Stimulated activated CD8-positive, alpha-beta memory T cell treated with anti-CD3 and anti-CD28 coated beads, Interleukin-2, amount 100 ng/mL, for 48 hours (primary cell): Measurements from ENCODE around the gene MEGF11.

Experiments
- DNase-seq, 2 donors: peaks; one replicate each; pipeline ENCODE4 v3.0.0-alpha.2; 2020; ENCODE audit warnings: low read depth in 2 of 2

MEGF11 gene

GRCh38 chr15:66115568-66116206, 137.9 kb downstream of the MEGF11 start:
- no peak for DNase-seq

- no peak for DNase-seq
Observed at GRCh38 chr15:66114863-66115425, 138.6 kb downstream of the MEGF11 start.

- no peak for DNase-seq
Observed at GRCh38 chr15:66112388-66112787, 141.2 kb downstream of the MEGF11 start.

GRCh38 chr15:66111363-66111762, 142.2 kb downstream of the MEGF11 start:
- no peak for DNase-seq

GRCh38 chr15:66110864-66111263, 142.7 kb downstream of the MEGF11 start:
- DNase-seq, result no peak

- DNase-seq, result no peak
Observed at GRCh38 chr15:66109826-66110225, 143.7 kb downstream of the MEGF11 start.

GRCh38 chr15:66108483-66109265, 144.9 kb downstream of the MEGF11 start:
- no peak for DNase-seq

- no peak for DNase-seq
Observed at GRCh38 chr15:66107070-66107469, 146.5 kb downstream of the MEGF11 start.

- DNase-seq, result no peak
Observed at GRCh38 chr15:66105286-66106265, 148.0 kb downstream of the MEGF11 start.

GRCh38 chr15:66103293-66103590, 150.3 kb downstream of the MEGF11 start:
- DNase-seq, result no peak

GRCh38 chr15:66102563-66103292, 150.8 kb downstream of the MEGF11 start:
- no peak for DNase-seq

GRCh38 chr15:66101715-66102395, 151.7 kb downstream of the MEGF11 start:
- DNase-seq, result no peak

- no peak for DNase-seq
Observed at GRCh38 chr15:66100761-66101160, 152.8 kb downstream of the MEGF11 start.

GRCh38 chr15:66099950-66100671, 153.4 kb downstream of the MEGF11 start:
- no peak for DNase-seq

GRCh38 chr15:66098022-66098363, 155.6 kb downstream of the MEGF11 start:
- no peak for DNase-seq

GRCh38 chr15:66097151-66098021, 156.2 kb downstream of the MEGF11 start:
- no peak for DNase-seq

- no peak for DNase-seq
Observed at GRCh38 chr15:66096688-66097058, 156.9 kb downstream of the MEGF11 start.

- no peak for DNase-seq
Observed at GRCh38 chr15:66095871-66096687, 157.5 kb downstream of the MEGF11 start.
